Left lung (tissue), 10 donors: Measurements from ENCODE around the gene BCAP31. TPM values are rescaled to one million over a fixed set of nuclear protein-coding genes. Genes with fewer than 3 reads are reported as not detected.

ENCODE experiments used
- ATAC-seq: fragments of 200-7000 bp; cut with Tn5 transposase; one replicate; pipeline ENCODE4 v1.9.1; 2020; ENCODE audit warnings: moderate library complexity
- DNase-seq, 4 donors: peaks; one replicate each; pipeline ENCODE4 v3.0.0-alpha.2; 2013 to 2020
- H3K27ac ChIP-seq, 2 donors: fragments of 200-600 bp; sonication (generic) in 1 of 2; one replicate each; pipeline versions ENCODE4 v1.5.0 to v1.8.0; 2020 to 2021
- H3K27me3 ChIP-seq, 2 donors: fragments of 200-600 bp; sonication (generic) in 1 of 2; one replicate each; pipeline versions ENCODE4 v1.5.0 to v1.8.0; 2020 to 2021
- H3K36me3 ChIP-seq, 2 donors: fragments of 200-600 bp; sonication (generic) in 1 of 2; one replicate each; pipeline versions ENCODE4 v1.5.0 to v1.8.0; 2020 to 2021
- H3K4me1 ChIP-seq, 2 donors: fragments of 200-600 bp; one replicate each; pipeline ENCODE4 v1.8.0; 2021
- H3K4me3 ChIP-seq, 2 donors: fragments of 200-600 bp; sonication (generic) in 1 of 2; one replicate each; pipeline versions ENCODE4 v1.5.0 to v1.8.0; 2020 to 2021; ENCODE audit warnings: mild to moderate bottlenecking in 1 of 2
- H3K9me3 ChIP-seq, 2 donors: fragments of 200-600 bp; sonication (generic) in 1 of 2; one replicate each; pipeline versions ENCODE4 v1.5.0 to v1.8.0; 2020 to 2021
- intact Hi-C, 2 donors: fragments of 100-400 bp; cut with DNase I; formaldehyde crosslinking; loops; one replicate each; pipeline versions ENCODE4 v1.11.2 to v1.14.2; 2022
- polyA plus RNA-seq, 6 donors: library from polyadenylated mRNA; unstranded; fragments of 120-200 nt; gene quantifications; one replicate each; pipeline ENCODE4 v1.2.1, GENCODE V29; 2013; ENCODE audit not compliant: insufficient read length in 6 of 6
- total RNA-seq, 2 donors: library from RNA; stranded (reverse); fragmentation: NEBNext Ultra II Directional; extraction: Animal tissue kit (Norgen Biotek cat#: 25700); gene quantifications; one replicate each; pipeline ENCODE4 v1.2.1, GENCODE V29; 2021
- TF ChIP-seq, protein P1 (sequence below), 2 donors: fragments of 200-600 bp; sonication (generic) in 1 of 2; IDR thresholded peaks; one replicate each; pipeline versions ENCODE4 v1.5.0 to v1.8.0; 2021; ENCODE audit warnings: antibody characterized with exemption in 2 of 2
- donor health status: DM: no; HTN: yes; CAD: no.
- donor health status: DM: no; HTN: no; CAD: no.

The BCAP31 gene
- total and polyA plus RNA-seq, 8 donors = 126 to 243 (median 138) TPM

- TF ChIP-seq, protein P1, sequence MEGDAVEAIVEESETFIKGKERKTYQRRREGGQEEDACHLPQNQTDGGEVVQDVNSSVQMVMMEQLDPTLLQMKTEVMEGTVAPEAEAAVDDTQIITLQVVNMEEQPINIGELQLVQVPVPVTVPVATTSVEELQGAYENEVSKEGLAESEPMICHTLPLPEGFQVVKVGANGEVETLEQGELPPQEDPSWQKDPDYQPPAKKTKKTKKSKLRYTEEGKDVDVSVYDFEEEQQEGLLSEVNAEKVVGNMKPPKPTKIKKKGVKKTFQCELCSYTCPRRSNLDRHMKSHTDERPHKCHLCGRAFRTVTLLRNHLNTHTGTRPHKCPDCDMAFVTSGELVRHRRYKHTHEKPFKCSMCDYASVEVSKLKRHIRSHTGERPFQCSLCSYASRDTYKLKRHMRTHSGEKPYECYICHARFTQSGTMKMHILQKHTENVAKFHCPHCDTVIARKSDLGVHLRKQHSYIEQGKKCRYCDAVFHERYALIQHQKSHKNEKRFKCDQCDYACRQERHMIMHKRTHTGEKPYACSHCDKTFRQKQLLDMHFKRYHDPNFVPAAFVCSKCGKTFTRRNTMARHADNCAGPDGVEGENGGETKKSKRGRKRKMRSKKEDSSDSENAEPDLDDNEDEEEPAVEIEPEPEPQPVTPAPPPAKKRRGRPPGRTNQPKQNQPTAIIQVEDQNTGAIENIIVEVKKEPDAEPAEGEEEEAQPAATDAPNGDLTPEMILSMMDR (IDR thresholded peaks at IDR 0.05) = no peak
- intact Hi-C loops = no loop called here
- Histone ChIP-seq H3K36me3 (no peaks in the 10 kb centered on the region), H3K27ac (no peak overlapping the region), H3K9me3 (no peaks in the 10 kb centered on the region), H3K4me1 (no peaks in the 10 kb centered on the region), H3K4me3 (no peak overlapping the region), H3K27me3 (peaks cover 18 to 19% of the 10 kb centered on the region in 2 donors)
- no peak for DNase-seq
- no peak for ATAC-seq
Measured at GRCh38 chrX:153657161-153657560, 67.0 kb downstream of the BCAP31 start.

- no peak for DNase-seq
- Histone ChIP-seq H3K36me3 (no peaks in the 10 kb centered on the region), H3K9me3 (no peaks in the 10 kb centered on the region), H3K4me1 (no peaks in the 10 kb centered on the region), H3K4me3 (no peak overlapping the region), H3K27ac (no peak overlapping the region), H3K27me3 (peaks cover 5 to 17% of the 10 kb centered on the region in 2 donors)
- no peak for ATAC-seq
- TF ChIP-seq, protein P1 (IDR thresholded peaks at IDR 0.05) = no peak
- intact Hi-C loops = no loop called here
Measured at GRCh38 chrX:153653556-153653955, 70.6 kb downstream of the BCAP31 start.

GRCh38 chrX:153651540-153652079 lies 72.6 kb downstream of the BCAP31 start:
- intact Hi-C loops = no loop called here
- Histone ChIP-seq H3K4me3 (no peak overlapping the region), H3K27ac (no peak overlapping the region), H3K36me3 (no peaks in the 10 kb centered on the region), H3K27me3 (peaks cover 21 to 37% of the 10 kb centered on the region in 2 donors), H3K9me3 (no peaks in the 10 kb centered on the region), H3K4me1 (peaks cover 0 to 5% of the 10 kb centered on the region in 2 donors)
- DNase-seq = no peak
- TF ChIP-seq, protein P1 (IDR thresholded peaks at IDR 0.05) = peak in 1 of 2 donors; percentile 14
- no peak for ATAC-seq

DNA sequence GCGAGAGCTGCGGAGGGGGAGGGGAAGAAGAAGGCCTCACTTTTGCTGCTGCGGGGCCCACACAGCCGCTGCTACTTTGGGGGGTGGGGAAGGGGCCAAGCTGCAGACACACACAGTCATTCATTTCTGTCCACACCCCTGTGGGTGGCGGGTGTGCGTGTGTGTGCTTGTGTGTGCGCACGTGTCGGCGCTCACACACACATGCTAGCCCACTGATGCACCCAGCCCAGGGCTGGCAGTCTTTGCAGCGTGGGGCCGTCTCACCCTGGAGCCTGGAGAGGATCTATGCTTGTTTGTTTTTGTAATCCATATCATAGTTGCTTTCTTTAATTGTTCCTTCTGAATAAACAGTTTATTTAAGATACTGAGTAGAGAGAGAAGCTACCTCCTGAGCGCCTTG lies 73.2 kb downstream of the BCAP31 start:
- intact Hi-C loops = no loop called here
- peaks cover 0 to 5% of the 10 kb centered on the region in 2 donors for H3K4me1 ChIP-seq
- H3K27ac ChIP-seq = no peak overlapping the region
- TF ChIP-seq, protein P1 (IDR thresholded peaks at IDR 0.05) = no peak
- no peak overlapping the region for H3K4me3 ChIP-seq
- ATAC-seq (no peak), DNase-seq (no peak)
- no peaks in the 10 kb centered on the region for H3K9me3 ChIP-seq
- H3K36me3 ChIP-seq = no peaks in the 10 kb centered on the region
- peaks cover 27 to 43% of the 10 kb centered on the region in 2 donors for H3K27me3 ChIP-seq

Other genes with a start within 250 kb of the BCAP31 start
- gene BGN, start 229.4 kb downstream of the BCAP31 start, total RNA-seq = 100 to 1,000 TPM; 200 to 492 TPM
- 100 to 1,000 TPM; 175 to 233 (median 201) TPM for gene BGN, start 229.4 kb downstream of the BCAP31 start, polyA plus RNA-seq
- not detected for gene ATP2B3, start 206.7 kb downstream of the BCAP31 start, total RNA-seq
- gene ATP2B3, start 206.7 kb downstream of the BCAP31 start, polyA plus RNA-seq = under 1 TPM; 0.10 to 0.33 (median 0.19) TPM
- gene CCNQ, start 125.2 kb downstream of the BCAP31 start, total RNA-seq = 10 to 100 TPM; 17.1 to 18.7 TPM
- gene CCNQ, start 125.2 kb downstream of the BCAP31 start, polyA plus RNA-seq = 10 to 100 TPM; 10.8 to 15.5 (median 12.5) TPM
- under 1 TPM in 1 of 2 donors, not detected in 1; 0.16 TPM for gene DUSP9, start 77.2 kb downstream of the BCAP31 start, total RNA-seq
- under 1 TPM; 0.10 to 0.56 (median 0.30) TPM for gene DUSP9, start 77.2 kb downstream of the BCAP31 start, polyA plus RNA-seq
- 1 to 10 TPM in 1 of 2 donors, not detected in 1; 1.1 TPM for gene PNCK, start 50.6 kb downstream of the BCAP31 start, total RNA-seq
- 1 to 10 TPM in 1 of 6 donors, under 1 TPM in 5; 0.34 to 1.4 (median 0.56) TPM for gene PNCK, start 50.6 kb downstream of the BCAP31 start, polyA plus RNA-seq
- 10 to 100 TPM; 10.5 to 11.2 TPM for gene SLC6A8, start 36.5 kb downstream of the BCAP31 start, total RNA-seq
- 10 to 100 TPM in 2 of 6 donors, 1 to 10 TPM in 4; 6.8 to 12.1 (median 9.5) TPM for gene SLC6A8, start 36.5 kb downstream of the BCAP31 start, polyA plus RNA-seq
- gene ABCD1, start 469 bp upstream of the BCAP31 start, total RNA-seq = 10 to 100 TPM; 14.2 to 18.5 TPM
- 10 to 100 TPM in 2 of 6 donors, 1 to 10 TPM in 4; 6.5 to 10.6 (median 9.8) TPM for gene ABCD1, start 469 bp upstream of the BCAP31 start, polyA plus RNA-seq
- gene PLXNB3, start 39.9 kb upstream of the BCAP31 start, total RNA-seq = 1 to 10 TPM; 3.0 to 3.9 TPM
- 1 to 10 TPM; 2.7 to 5.2 (median 3.7) TPM for gene PLXNB3, start 39.9 kb upstream of the BCAP31 start, polyA plus RNA-seq
- under 1 TPM; 0.55 to 0.60 TPM for gene SRPK3, start 56.7 kb upstream of the BCAP31 start, total RNA-seq
- 1 to 10 TPM in 4 of 6 donors, under 1 TPM in 2; 0.70 to 1.7 (median 1.3) TPM for gene SRPK3, start 56.7 kb upstream of the BCAP31 start, polyA plus RNA-seq
- 10 to 100 TPM; 42.4 to 52.9 TPM for gene IDH3G, start 70.0 kb upstream of the BCAP31 start, total RNA-seq
- 10 to 100 TPM; 54.2 to 72.3 (median 55.6) TPM for gene IDH3G, start 70.0 kb upstream of the BCAP31 start, polyA plus RNA-seq
- gene SSR4, start 70.3 kb upstream of the BCAP31 start, total RNA-seq = 100 to 1,000 TPM; 295 to 327 TPM
- gene SSR4, start 70.3 kb upstream of the BCAP31 start, polyA plus RNA-seq = 100 to 1,000 TPM; 153 to 187 (median 173) TPM
- gene PDZD4, start 106.2 kb upstream of the BCAP31 start, total RNA-seq = 1 to 10 TPM; 2.3 to 3.5 TPM
- gene PDZD4, start 106.2 kb upstream of the BCAP31 start, polyA plus RNA-seq = 10 to 100 TPM in 5 of 6 donors, 1 to 10 TPM in 1; 8.3 to 13.7 (median 10.9) TPM
- under 1 TPM; 0.55 to 0.86 TPM for gene L1CAM, start 161.8 kb upstream of the BCAP31 start, total RNA-seq
- gene L1CAM, start 161.8 kb upstream of the BCAP31 start, polyA plus RNA-seq = under 1 TPM; 0.27 to 0.65 (median 0.49) TPM
- gene AVPR2, start 180.3 kb upstream of the BCAP31 start, total RNA-seq = 1 to 10 TPM in 1 of 2 donors, under 1 TPM in 1; 0.87 to 1.3 TPM
- gene AVPR2, start 180.3 kb upstream of the BCAP31 start, polyA plus RNA-seq = under 1 TPM; 0.52 to 0.86 (median 0.82) TPM
- 10 to 100 TPM; 35.6 to 96.2 TPM for gene ARHGAP4, start 201.9 kb upstream of the BCAP31 start, total RNA-seq
- 10 to 100 TPM; 21.9 to 29.4 (median 24.1) TPM for gene ARHGAP4, start 201.9 kb upstream of the BCAP31 start, polyA plus RNA-seq
- gene NAA10, start 210.7 kb upstream of the BCAP31 start, total RNA-seq = 100 to 1,000 TPM in 1 of 2 donors, 10 to 100 TPM in 1; 87.5 to 105 TPM
- 10 to 100 TPM; 49.0 to 80.7 (median 54.0) TPM for gene NAA10, start 210.7 kb upstream of the BCAP31 start, polyA plus RNA-seq
- 10 to 100 TPM; 44.7 to 62.1 TPM for gene RENBP, start 220.3 kb upstream of the BCAP31 start, total RNA-seq
- gene RENBP, start 220.3 kb upstream of the BCAP31 start, polyA plus RNA-seq = 1 to 10 TPM; 5.2 to 7.5 (median 6.2) TPM
- 10 to 100 TPM; 46.6 to 58.1 TPM for gene HCFC1, start 247.4 kb upstream of the BCAP31 start, total RNA-seq
- 10 to 100 TPM; 28.4 to 47.6 (median 41.7) TPM for gene HCFC1, start 247.4 kb upstream of the BCAP31 start, polyA plus RNA-seq
- gene TMEM187, start 248.4 kb upstream of the BCAP31 start, total RNA-seq = 10 to 100 TPM in 1 of 2 donors, 1 to 10 TPM in 1; 8.8 to 13.5 TPM
- gene TMEM187, start 248.4 kb upstream of the BCAP31 start, polyA plus RNA-seq = 1 to 10 TPM; 3.9 to 7.9 (median 5.8) TPM